A549 (cell line): ENCODE data around the gene FBXW12. TPM values are rescaled to one million over a fixed set of nuclear protein-coding genes. Genes with fewer than 3 reads are reported as not detected.

Experiments
- ATAC-seq, 2 experiments: fragments of 200-7000 bp in 1 of 2; fragments of >200 bp in 1 of 2; cut with Nextera tagmentation in 1 of 2; cut with Tn5 transposase in 1 of 2; 3 replicates each; pipeline versions ENCODE4 v1.8.0 to v1.9.1; 2018 to 2020; ENCODE audit warnings: mild to moderate bottlenecking in 1 of 2, moderate library complexity in 1 of 2
- CTCF ChIA-PET: fragments of 300-600 bp; sonication (Branson Sonifier 250); formaldehyde crosslinking; extraction: SDS; loops from one replicate; lab custom pipeline; 2021; ENCODE audit warnings: antibody characterized with exemption, inconsistent platforms; lab: Yijun Ruan, JAX
- POLR2A ChIA-PET: fragments of 350-600 bp; formaldehyde crosslinking; extraction: SDS; loops from one replicate; lab custom pipeline; 2021; ENCODE audit warnings: antibody characterized with exemption, inconsistent platforms; lab: Yijun Ruan, JAX
- DNase-seq, 2 experiments: peaks; one replicate each; pipeline versions ENCODE4 v3.0.0 to v3.0.0-alpha.2; 2011 to 2016; ENCODE audit warnings: low read depth in 1 of 2, low spot score in 1 of 2
- FAIRE-seq: peaks from 2 replicates; lab custom pipeline; 2011; peaks lifted over from hg19 to GRCh38; lab: Jason Lieb, UNC
- H3K27ac ChIP-seq, 2 experiments: fragments of >200 bp; sonication (Bioruptor Twin); formaldehyde crosslinking; 3 replicates each; pipeline ENCODE4 v1.5.1; 2016 to 2017
- H3K4me1 ChIP-seq: fragments of >200 bp; sonication (Bioruptor Twin); formaldehyde crosslinking; 3 replicates; pipeline ENCODE4 v1.6.1; 2016
- H3K4me2 ChIP-seq: fragments of >200 bp; sonication (Bioruptor Twin); formaldehyde crosslinking; 3 replicates; pipeline ENCODE4 v1.6.1; 2016
- H3K4me3 ChIP-seq: fragments of >200 bp; sonication (Bioruptor Twin); formaldehyde crosslinking; 3 replicates; pipeline ENCODE4 v1.5.1; 2016
- H3K9me3 ChIP-seq: fragments of >200 bp; sonication (Bioruptor Twin); formaldehyde crosslinking; 3 replicates; pipeline ENCODE4 v1.6.1; 2016
- ATOH8 ChIP-seq: fragments of 250-450 bp; sonication (Bioruptor Pico); IDR thresholded peaks from 2 replicates; pipeline ENCODE4 v1.5.0; 2020; ENCODE audit warnings: low read depth, mild to moderate bottlenecking, moderate library complexity
- BHLHE40 ChIP-seq: IDR thresholded peaks from 2 replicates; pipeline ENCODE4 v1.6.1; 2012; ENCODE audit warnings: low read depth, low read length, inconsistent platforms
- CBX2 ChIP-seq: fragments of 200-600 bp; sonication (generic); IDR thresholded peaks from 2 replicates; pipeline ENCODE4 v1.6.1; 2016; ENCODE audit warnings: low read depth, mild to moderate bottlenecking, borderline replicate concordance
- CBX8 ChIP-seq: fragments of 200-600 bp; sonication (generic); IDR thresholded peaks from 2 replicates; pipeline ENCODE4 v1.6.1; 2016
- EHMT2 ChIP-seq: fragments of 200-600 bp; sonication (generic); IDR thresholded peaks from 2 replicates; pipeline ENCODE4 v1.6.1; 2016; ENCODE audit warnings: antibody characterized with exemption, low read depth, mild to moderate bottlenecking, moderate library complexity
- ELK1 ChIP-seq: fragments of 150-350 bp; IDR thresholded peaks from 2 replicates; pipeline ENCODE4 v1.6.1; 2014; ENCODE audit warnings: low read depth, mild to moderate bottlenecking, low read length
- ESRRA ChIP-seq: fragments of 150-350 bp; IDR thresholded peaks from 2 replicates; pipeline ENCODE4 v1.6.1; 2014; ENCODE audit warnings: mild to moderate bottlenecking, low read length, borderline replicate concordance
- FOSB ChIP-seq: fragments of 250-450 bp; sonication (Bioruptor Pico); IDR thresholded peaks from 2 replicates; pipeline ENCODE4 v1.5.0; 2020; ENCODE audit warnings: mild to moderate bottlenecking, moderate library complexity
- HMGXB4 ChIP-seq: fragments of 250-450 bp; sonication (Bioruptor Pico); IDR thresholded peaks from 2 replicates; pipeline ENCODE4 v1.5.0; 2021; ENCODE audit warnings: mild to moderate bottlenecking, moderate library complexity, borderline replicate concordance
- HOXA7 ChIP-seq: fragments of 250-450 bp; sonication (Bioruptor Pico); IDR thresholded peaks from 2 replicates; pipeline ENCODE4 v1.5.0; 2020; ENCODE audit warnings: mild to moderate bottlenecking, moderate library complexity
- JUNB ChIP-seq: fragments of >200 bp; sonication (Bioruptor Twin); formaldehyde crosslinking; IDR thresholded peaks from 2 replicates; pipeline ENCODE4 v1.6.1; 2016
- KDM5A ChIP-seq: fragments of 200-600 bp; sonication (generic); IDR thresholded peaks from 2 replicates; pipeline ENCODE4 v1.6.1; 2016; ENCODE audit warnings: antibody characterized with exemption, mild to moderate bottlenecking
- MAFK ChIP-seq: fragments of 450-650 bp; IDR thresholded peaks from 2 replicates; pipeline ENCODE4 v1.6.1; 2014; ENCODE audit not compliant: partially characterized antibody
- MAX ChIP-seq: IDR thresholded peaks from 2 replicates; pipeline ENCODE4 v1.6.1; 2012
- MYC ChIP-seq: IDR thresholded peaks from 2 replicates; pipeline ENCODE4 v1.6.1; 2012; ENCODE audit warnings: mild to moderate bottlenecking, inconsistent platforms, low read length, improper control_type of control experiment, borderline replicate concordance
- NFE2L2 ChIP-seq: fragments of 150-350 bp; conservative IDR thresholded peaks from 2 replicates; pipeline ENCODE4 v1.6.1; 2014; ENCODE audit warnings: low read length
- NPAS2 ChIP-seq: fragments of 250-450 bp; sonication (Bioruptor Pico); IDR thresholded peaks from 2 replicates; pipeline ENCODE4 v1.8.0; 2022; ENCODE audit warnings: mild to moderate bottlenecking, moderate library complexity, borderline replicate concordance
- NR3C1 ChIP-seq: fragments of >200 bp; sonication (Bioruptor Twin); formaldehyde crosslinking; IDR thresholded peaks from 3 replicates; pipeline ENCODE4 v1.6.1; 2017
- PHF8 ChIP-seq: fragments of 200-600 bp; sonication (generic); IDR thresholded peaks from 2 replicates; pipeline ENCODE4 v1.6.1; 2016; ENCODE audit warnings: low read depth, mild to moderate bottlenecking, antibody characterized with exemption, moderate library complexity, borderline replicate concordance
- POLR2A ChIP-seq: IDR thresholded peaks from 2 replicates; pipeline ENCODE4 v1.6.1; 2012; ENCODE audit warnings: mild to moderate bottlenecking, low read length
- RARB ChIP-seq: fragments of 250-450 bp; sonication (Bioruptor Pico); IDR thresholded peaks from 2 replicates; pipeline ENCODE4 v1.8.0; 2021; ENCODE audit warnings: mild to moderate bottlenecking, moderate library complexity
- RFX5 ChIP-seq: fragments of 450-650 bp; IDR thresholded peaks from 2 replicates; pipeline ENCODE4 v1.7.1; 2014; ENCODE audit warnings: antibody characterized with exemption, mild to moderate bottlenecking, moderate library complexity
- RNF2 ChIP-seq: fragments of 200-600 bp; sonication (generic); IDR thresholded peaks from 2 replicates; pipeline ENCODE4 v1.6.1; 2016; ENCODE audit warnings: low read depth, mild to moderate bottlenecking, antibody characterized with exemption, moderate library complexity, borderline replicate concordance
- SMC3 ChIP-seq: fragments of >200 bp; sonication (Bioruptor Twin); formaldehyde crosslinking; IDR thresholded peaks from 3 replicates; pipeline ENCODE4 v1.6.1; 2018; ENCODE audit warnings: inconsistent platforms
- TP53 ChIP-seq: fragments of 250-450 bp; sonication (Bioruptor Pico); IDR thresholded peaks from 2 replicates; pipeline ENCODE4 v1.5.0; 2021; ENCODE audit warnings: mild to moderate bottlenecking, moderate library complexity
- USF2 ChIP-seq: fragments of 450-650 bp; IDR thresholded peaks from 2 replicates; pipeline ENCODE4 v1.6.1; 2014; ENCODE audit warnings: antibody characterized with exemption
- ZSCAN20 ChIP-seq: fragments of 250-450 bp; sonication (Bioruptor Pico); IDR thresholded peaks from 2 replicates; pipeline ENCODE4 v1.8.0; 2022; ENCODE audit warnings: mild to moderate bottlenecking, moderate library complexity
- WGBS: methylation state at CpG from one replicate; pipeline ENCODE4 v1.1.6; 2017; ENCODE audit errors: missing lambda C conversion rate; 5-methylcytosine and 5-hydroxymethylcytosine counted together
- polyA plus RNA-seq, 4 experiments: library from polyadenylated mRNA; depleted of rRNA in 3 of 4; stranded (reverse); fragments of >200 nt; fragmentation: RNase III in 1 of 4; extraction: RNeasy Plus Mini Kit Qiagen cat#74134 plus additional on column Dnase treatment in 1 of 4; gene quantifications; 2 replicates in 3 of 4; 3 replicates in 1 of 4; pipeline ENCODE4 v1.2.3, GENCODE V29; 2011 to 2017

The FBXW12 gene
- polyA plus RNA-seq, 2 of the 4 experiments (the other 2 are of a cell fraction) = not detected

GRCh38 chr3:48404440-48405342, 32.7 kb downstream of the FBXW12 start:
- 78% methylated on average over 8 of the region's 21 CpGs for WGBS
- no peak for TF ChIP-seq RNF2
- no peak for TF ChIP-seq PHF8
- no peak for TF ChIP-seq MAX
- no peak for TF ChIP-seq SMC3
- no peak for TF ChIP-seq NPAS2 (CRISPR knock-in tag)
- TF ChIP-seq KDM5A = no peak
- no peak for TF ChIP-seq MAFK
- no peak for TF ChIP-seq RFX5
- no peak for TF ChIP-seq ELK1
- no peak for TF ChIP-seq TP53 (CRISPR knock-in tag)
- no peak for TF ChIP-seq NR3C1
- TF ChIP-seq HOXA7 (CRISPR knock-in tag) = no peak
- TF ChIP-seq JUNB = no peak
- TF ChIP-seq FOSB (CRISPR knock-in tag) = no peak
- TF ChIP-seq HMGXB4 (CRISPR knock-in tag) = no peak
- no peak for TF ChIP-seq RARB (CRISPR knock-in tag)
- TF ChIP-seq ESRRA = no peak
- no peak for TF ChIP-seq ATOH8 (CRISPR knock-in tag)
- Histone ChIP-seq H3K4me1 (peaks cover 10% of the 10 kb centered on the region), H3K9me3 (no peaks in the 10 kb centered on the region), H3K27ac (no peak overlapping the region), H3K4me3 (no peak overlapping the region), H3K4me2 (no peak overlapping the region)
- ATAC-seq (no peak), FAIRE-seq (no peak), DNase-seq (no peak)
- ChIA-PET CTCF (interaction anchor here (0.9 to 31.5 kb wide), 3 partner anchors 19 to 135 kb away, joined by 4 to 488 read pairs (median 4); partner anchors contain the start of gene PLXNB1), POLR2A (no interaction called here)

- FAIRE-seq = no peak
- TF ChIP-seq USF2 (no peak), RNF2 (no peak), RFX5 (no peak), HMGXB4 (CRISPR knock-in tag) (no peak), ZSCAN20 (no peak), MYC (no peak), POLR2A (no peak), NFE2L2 (no peak), PHF8 (no peak), HOXA7 (CRISPR knock-in tag) (no peak), CBX8 (no peak), CBX2 (no peak), BHLHE40 (no peak), MAX (no peak), EHMT2 (no peak), ATOH8 (CRISPR knock-in tag) (no peak)
These were observed 33.4 kb downstream of the FBXW12 start for GRCh38 chr3:48405343-48405881.

More at GRCh38 chr3:48405343-48405881, 33.4 kb downstream of the FBXW12 start:
- Histone ChIP-seq H3K9me3 (no peaks in the 10 kb centered on the region), H3K4me1 (peaks cover 10% of the 10 kb centered on the region), H3K27ac (no peak overlapping the region), H3K4me3 (no peak overlapping the region), H3K4me2 (no peak overlapping the region)
- 82% methylated on average over 10 of the region's 13 CpGs for WGBS
- ATAC-seq (no peak), DNase-seq (no peak)
- CTCF ChIA-PET = interaction anchor here (0.9 to 31.5 kb wide), 3 partner anchors 18 to 136 kb away, joined by 4 to 488 read pairs (median 4); partner anchors contain the start of gene PLXNB1
- POLR2A ChIA-PET = no interaction called here
